Upper lobe of left lung (tissue), 6 donors: ENCODE results near the gene PTGFRN. TPM values are rescaled to one million over a fixed set of nuclear protein-coding genes. Genes with fewer than 3 reads are reported as not detected.

Experiments
- ATAC-seq, 2 donors: fragments of 200-7000 bp; cut with Tn5 transposase; one replicate each; pipeline ENCODE4 v1.9.1; 2022; ENCODE audit warnings: mild to moderate bottlenecking in 2 of 2, moderate library complexity in 2 of 2; ENCODE audit not compliant: low FRiP score in 2 of 2
- DNase-seq, 2 donors: peaks; one replicate each; pipeline ENCODE4 v3.0.0-alpha.2; 2019 to 2020
- H3K27ac ChIP-seq, 4 donors: fragments of 200-600 bp; sonication (generic); one replicate each; pipeline ENCODE4 v1.5.1; 2016 to 2019
- H3K27me3 ChIP-seq, 4 donors: fragments of 200-600 bp; sonication (generic); one replicate each; pipeline ENCODE4 v1.5.1; 2017 to 2019
- H3K36me3 ChIP-seq, 4 donors: fragments of 200-600 bp; sonication (generic); one replicate each; pipeline ENCODE4 v1.5.1; 2016 to 2019
- H3K4me1 ChIP-seq, 4 donors: fragments of 200-600 bp; sonication (generic); one replicate each; pipeline ENCODE4 v1.5.1; 2018 to 2019
- H3K4me3 ChIP-seq, 4 donors: fragments of 200-600 bp; sonication (generic); one replicate each; pipeline ENCODE4 v1.5.1; 2017 to 2019; ENCODE audit warnings: mild to moderate bottlenecking in 2 of 4, moderate library complexity in 1 of 4
- H3K9me3 ChIP-seq, 4 donors: fragments of 200-600 bp; sonication (generic); one replicate each; pipeline ENCODE4 v1.5.1; 2018 to 2019
- CTCF ChIP-seq, 6 experiments: fragments of 450-650 bp in 4 of 6; fragments of 200-600 bp in 2 of 6; sonication (generic) in 2 of 6; IDR thresholded peaks; one replicate each; pipeline ENCODE4 v1.5.1; 2016 to 2019; ENCODE audit warnings: antibody characterized with exemption in 6 of 6
- EP300 ChIP-seq, 4 donors: sonication (generic); formaldehyde crosslinking; IDR thresholded peaks; one replicate each; pipeline ENCODE4 v1.5.1; 2017; ENCODE audit warnings: antibody characterized with exemption in 4 of 4, control low read depth in 2 of 4
- POLR2A ChIP-seq, 4 donors: fragments of 450-650 bp; IDR thresholded peaks; one replicate each; pipeline ENCODE4 v1.5.1; 2016 to 2017; ENCODE audit warnings: antibody characterized with exemption in 4 of 4, mild to moderate bottlenecking in 2 of 4
- POLR2AphosphoS5 ChIP-seq, 2 donors: sonication (generic); formaldehyde crosslinking; IDR thresholded peaks; one replicate each; pipeline ENCODE4 v1.5.1; 2017; ENCODE audit warnings: antibody characterized with exemption in 2 of 2
- WGBS, 2 donors: methylation state at CpG; one replicate each; pipeline ENCODE4 v1.1.5; 2017 to 2018; 5-methylcytosine and 5-hydroxymethylcytosine counted together
- total RNA-seq, 6 donors: library from RNA; depleted of rRNA in 4 of 6; stranded (reverse); fragments of >200 nt in 4 of 6; gene quantifications; one replicate each; pipeline versions ENCODE4 v1.1.0 to v1.2.1, GENCODE V29; 2016 to 2021
- donor health status: DM: no; HTN: no; CAD: no; lungs with moderate emphysema.
- donor health status: DM: no; HTN: yes; CAD: no; lungs with severe emphysema.

The PTGFRN gene
- total RNA-seq, 6 donors from 2014 or later = 11.7 to 33.6 (median 20.1) TPM

GRCh38 chr1:116869611-116870010 is 40.1 kb upstream of the PTGFRN start:
- H3K27me3 ChIP-seq = no peaks in the 10 kb centered on the region
- no peak for TF ChIP-seq POLR2A (IDR thresholded peaks at IDR 0.05)
- TF ChIP-seq POLR2AphosphoS5 (IDR thresholded peaks at IDR 0.05) = no peak
- no peak for TF ChIP-seq CTCF (IDR thresholded peaks at IDR 0.05)
- TF ChIP-seq EP300 (IDR thresholded peaks at IDR 0.05) = no peak
- WGBS, 2 donors = 97 to 98% methylated on average over 4 of the region's 4 CpGs
- H3K4me3 ChIP-seq = no peak overlapping the region
- H3K36me3 ChIP-seq = no peaks in the 10 kb centered on the region
- H3K9me3 ChIP-seq = peaks cover 0 to 15% (median 9%) of the 10 kb centered on the region in 4 donors
- DNase-seq (no peak), ATAC-seq (no peak)
- H3K27ac ChIP-seq = no peak overlapping the region
- H3K4me1 ChIP-seq = no peaks in the 10 kb centered on the region

GRCh38 chr1:116870300-116870699 is 39.4 kb upstream of the PTGFRN start:
- WGBS, 2 donors = 95 to 97% methylated on average over 7 of the region's 7 CpGs
- no peak overlapping the region for H3K4me3 ChIP-seq
- ATAC-seq = peak in 1 of 2 donors; percentile 68
- no peaks in the 10 kb centered on the region for H3K36me3 ChIP-seq
- H3K27ac ChIP-seq = no peak overlapping the region
- peaks cover 0 to 15% (median 9%) of the 10 kb centered on the region in 4 donors for H3K9me3 ChIP-seq
- H3K4me1 ChIP-seq = no peaks in the 10 kb centered on the region
- no peaks in the 10 kb centered on the region for H3K27me3 ChIP-seq
- DNase-seq = no peak
- no peak for TF ChIP-seq EP300 (IDR thresholded peaks at IDR 0.05)
- TF ChIP-seq POLR2AphosphoS5 (IDR thresholded peaks at IDR 0.05) = no peak
- no peak for TF ChIP-seq CTCF (IDR thresholded peaks at IDR 0.05)
- TF ChIP-seq POLR2A (IDR thresholded peaks at IDR 0.05) = no peak

- peak in 1 of 2 donors; percentile 64 for ATAC-seq
Measured at GRCh38 chr1:116871779-116872146, 38.0 kb upstream of the PTGFRN start.

GRCh38 chr1:116873680-116874271 is 35.9 kb upstream of the PTGFRN start:
- no peaks in the 10 kb centered on the region for H3K36me3 ChIP-seq
- ATAC-seq (no peak), DNase-seq (no peak)
- no peak for TF ChIP-seq CTCF (IDR thresholded peaks at IDR 0.05)
- no peak for TF ChIP-seq POLR2AphosphoS5 (IDR thresholded peaks at IDR 0.05)
- no peak for TF ChIP-seq POLR2A (IDR thresholded peaks at IDR 0.05)
- TF ChIP-seq EP300 (IDR thresholded peaks at IDR 0.05) = no peak
- H3K27ac ChIP-seq = no peak overlapping the region
- peaks cover 4 to 18% (median 12%) of the 10 kb centered on the region in 4 donors for H3K4me1 ChIP-seq
- 72 to 76% methylated on average over 6 of the region's 6 CpGs for WGBS, 2 donors
- H3K27me3 ChIP-seq = no peaks in the 10 kb centered on the region
- no peaks in the 10 kb centered on the region for H3K9me3 ChIP-seq
- H3K4me3 ChIP-seq = no peak overlapping the region

More at GRCh38 chr1:116871779-116872146, 38.0 kb upstream of the PTGFRN start:
- H3K4me3 ChIP-seq = no peak overlapping the region
- no peaks in the 10 kb centered on the region for H3K36me3 ChIP-seq
- no peak overlapping the region for H3K27ac ChIP-seq
- 49 to 51% methylated on average over 4 of the region's 4 CpGs for WGBS, 2 donors
- peaks cover 0 to under 1% (median 0%) of the 10 kb centered on the region in 4 donors for H3K4me1 ChIP-seq
- peaks cover 0 to 4% (median 4%) of the 10 kb centered on the region in 4 donors for H3K9me3 ChIP-seq
- no peak for DNase-seq
- no peak for TF ChIP-seq CTCF (IDR thresholded peaks at IDR 0.05)
- no peak for TF ChIP-seq POLR2A (IDR thresholded peaks at IDR 0.05)
- H3K27me3 ChIP-seq = no peaks in the 10 kb centered on the region

GRCh38 chr1:116874733-116875249 is 34.9 kb upstream of the PTGFRN start:
- TF ChIP-seq POLR2AphosphoS5 (IDR thresholded peaks at IDR 0.05) (no peak), CTCF (IDR thresholded peaks at IDR 0.05) (no peak), EP300 (IDR thresholded peaks at IDR 0.05) (no peak), POLR2A (IDR thresholded peaks at IDR 0.05) (no peak)
- 90 to 92% methylated on average over 5 to 6 of the region's 6 CpGs for WGBS, 2 donors
- DNase-seq (no peak), ATAC-seq (no peak)
- H3K4me1 ChIP-seq = peaks cover 8 to 25% (median 18%) of the 10 kb centered on the region in 4 donors
- no peak overlapping the region for H3K4me3 ChIP-seq
- no peaks in the 10 kb centered on the region for H3K36me3 ChIP-seq
- H3K27me3 ChIP-seq = no peaks in the 10 kb centered on the region
- no peaks in the 10 kb centered on the region for H3K9me3 ChIP-seq
- H3K27ac ChIP-seq = no peak overlapping the region
